PC-9 (cell line): Measurements from ENCODE around the gene ETV6.

Experiments used
- CTCF ChIP-seq: fragments of 200-600 bp; sonication (generic); conservative IDR thresholded peaks from 2 replicates; pipeline ENCODE4 v1.6.1; 2017; ENCODE audit warnings: mixed run types, antibody characterized with exemption, mild to moderate bottlenecking, moderate library complexity
- EZH2 ChIP-seq: fragments of 200-600 bp; sonication (generic); IDR thresholded peaks from 2 replicates; pipeline ENCODE4 v1.8.0; 2017; ENCODE audit warnings: antibody characterized with exemption, low read depth

- TF ChIP-seq CTCF (no peak), EZH2 (no peak)
These were observed 83.2 kb downstream of the ETV6 start for GRCh38 chr12:11732715-11733114.
